Lung (tissue), 12 donors: ENCODE results near the gene PHACTR1. TPM values are rescaled to one million over a fixed set of nuclear protein-coding genes. Genes with fewer than 3 reads are reported as not detected.

Source experiments
- ATAC-seq: fragments of 200-7000 bp; cut with Tn5 transposase; one replicate; pipeline ENCODE4 v1.9.1; 2020; ENCODE audit warnings: moderate number of reproducible peaks; ENCODE audit not compliant: insufficient read depth, low FRiP score
- DNase-seq, 3 donors: peaks; one replicate each; pipeline ENCODE4 v3.0.0-alpha.2; 2013 to 2017
- H3K27ac ChIP-seq, 2 donors: one replicate each; pipeline ENCODE4 v1.5.1; 2013; ENCODE audit warnings: mild to moderate bottlenecking in 2 of 2, moderate library complexity in 2 of 2, control low read depth in 1 of 2, inconsistent platforms in 1 of 2, low read depth in 1 of 2, low read length in 1 of 2
- H3K27me3 ChIP-seq, 3 donors: one replicate each; pipeline ENCODE4 v1.5.1; 2013; ENCODE audit warnings: low read length in 2 of 3; ENCODE audit not compliant: control insufficient read depth in 3 of 3, insufficient read depth in 3 of 3
- H3K36me3 ChIP-seq, 4 donors: one replicate each; pipeline ENCODE4 v1.5.1; 2013; ENCODE audit warnings: low read length in 4 of 4, mild to moderate bottlenecking in 1 of 4, moderate library complexity in 1 of 4; ENCODE audit not compliant: control insufficient read depth in 4 of 4, insufficient read depth in 4 of 4
- H3K4me1 ChIP-seq, 5 donors: one replicate each; pipeline ENCODE4 v1.5.1; 2013; ENCODE audit warnings: low read length in 5 of 5, mild to moderate bottlenecking in 2 of 5, moderate library complexity in 1 of 5; ENCODE audit not compliant: control insufficient read depth in 5 of 5, insufficient read depth in 5 of 5
- H3K4me3 ChIP-seq: one replicate; pipeline ENCODE4 v1.5.1; 2013; ENCODE audit warnings: mild to moderate bottlenecking, control low read depth, moderate library complexity
- H3K9ac ChIP-seq, 2 donors: one replicate each; pipeline ENCODE4 v1.5.1; 2013; ENCODE audit warnings: low read length in 2 of 2, control low read depth in 1 of 2; ENCODE audit not compliant: insufficient read depth in 1 of 2
- H3K9me3 ChIP-seq, 4 donors: one replicate each; pipeline ENCODE4 v1.5.1; 2013; ENCODE audit warnings: low read length in 3 of 4, mild to moderate bottlenecking in 1 of 4, moderate library complexity in 1 of 4; ENCODE audit not compliant: control insufficient read depth in 4 of 4, insufficient read depth in 3 of 4
- CTCF ChIP-seq: IDR thresholded peaks from 2 replicates; pipeline ENCODE4 v1.5.1; 2012; ENCODE audit warnings: mild to moderate bottlenecking; ENCODE audit errors: control extremely low read depth, extremely low read depth
- WGBS, 2 donors: extraction: QIAGEN DNeasy Blood & Tissue Kit; methylation state at CpG; one replicate each; pipeline ENCODE4 v1.1.7; 2013; 5-methylcytosine and 5-hydroxymethylcytosine counted together
- polyA plus RNA-seq, 2 donors: library from polyadenylated mRNA; stranded (reverse); fragments of 200-250 nt; gene quantifications; one replicate each; pipeline ENCODE4 v1.2.1, GENCODE V29; 2013
- total RNA-seq, 2 donors: library from RNA; depleted of rRNA in 1 of 2; stranded (reverse); fragments of >200 nt in 1 of 2; gene quantifications; one replicate each; pipeline ENCODE4 v1.2.1, GENCODE V29; 2014 to 2021
- donor health status: control.
- donor health status: control.
- donor health status: Bipolar disorder and iron deficiency.
- donor health status: healthy.
- donor health status: DM: yes; HTN: yes; CAD: no.

PHACTR1 gene
- total and polyA plus RNA-seq, 4 donors: 16.3 to 58.8 (median 41.9) TPM

GRCh38 chr6:13288969-13289391 is 572.4 kb downstream of the PHACTR1 start:
- no peak for ATAC-seq
- H3K36me3 ChIP-seq: peaks cover 8 to 34% (median 14%) of the 10 kb centered on the region in 4 donors
- no peak overlapping the region for H3K9ac ChIP-seq
- H3K4me3 ChIP-seq: no peak overlapping the region
- DNase-seq: no peak
- no peaks in the 10 kb centered on the region for H3K27me3 ChIP-seq
- no peak for TF ChIP-seq CTCF
- peaks cover 0 to 9% (median 4%) of the 10 kb centered on the region in 4 donors for H3K9me3 ChIP-seq
- H3K4me1 ChIP-seq: no peaks in the 10 kb centered on the region
- WGBS, 2 donors: 87 to 88% methylated on average over 13 of the region's 13 CpGs
- no peak overlapping the region for H3K27ac ChIP-seq

GRCh38 chr6:13289789-13290318 is 573.3 kb downstream of the PHACTR1 start:
- Histone ChIP-seq H3K4me1 (no peaks in the 10 kb centered on the region), H3K36me3 (peaks cover 16 to 38% (median 20%) of the 10 kb centered on the region in 4 donors), H3K9ac (no peak overlapping the region), H3K9me3 (peaks cover 0 to 9% (median 4%) of the 10 kb centered on the region in 4 donors), H3K4me3 (no peak overlapping the region), H3K27ac (no peak overlapping the region), H3K27me3 (no peaks in the 10 kb centered on the region)
- TF ChIP-seq CTCF: no peak
- ATAC-seq (no peak), DNase-seq (no peak)
- WGBS, 2 donors: 80 to 85% methylated on average over 9 of the region's 9 CpGs

GRCh38 chr6:13290335-13290734 is 573.8 kb downstream of the PHACTR1 start:
- Histone ChIP-seq H3K4me3 (no peak overlapping the region), H3K27ac (no peak overlapping the region), H3K36me3 (peaks cover 21 to 36% (median 22%) of the 10 kb centered on the region in 4 donors), H3K27me3 (no peaks in the 10 kb centered on the region), H3K4me1 (no peaks in the 10 kb centered on the region), H3K9me3 (peaks cover 0 to 9% (median 4%) of the 10 kb centered on the region in 4 donors), H3K9ac (no peak overlapping the region)
- no peak for ATAC-seq
- WGBS, 2 donors: 95 to 100% methylated on average over 2 of the region's 2 CpGs
- no peak for DNase-seq
- no peak for TF ChIP-seq CTCF

- H3K36me3 ChIP-seq: peaks cover 11 to 37% (median 26%) of the 10 kb centered on the region in 4 donors
- peaks cover 0 to 2% (median 0%) of the 10 kb centered on the region in 4 donors for H3K9me3 ChIP-seq
- no peak for ATAC-seq
- no peak for DNase-seq
- no peak overlapping the region for H3K4me3 ChIP-seq
- no peaks in the 10 kb centered on the region for H3K27me3 ChIP-seq
- no peak overlapping the region for H3K27ac ChIP-seq
- H3K9ac ChIP-seq: no peak overlapping the region
- H3K4me1 ChIP-seq: no peaks in the 10 kb centered on the region
- no peak for TF ChIP-seq CTCF
- 88 to 91% methylated on average over 9 of the region's 9 CpGs for WGBS, 2 donors
Observed at GRCh38 chr6:13292774-13293173, 576.2 kb downstream of the PHACTR1 start.
